ENCODE results near the gene COBL.

COBL gene

DNA sequence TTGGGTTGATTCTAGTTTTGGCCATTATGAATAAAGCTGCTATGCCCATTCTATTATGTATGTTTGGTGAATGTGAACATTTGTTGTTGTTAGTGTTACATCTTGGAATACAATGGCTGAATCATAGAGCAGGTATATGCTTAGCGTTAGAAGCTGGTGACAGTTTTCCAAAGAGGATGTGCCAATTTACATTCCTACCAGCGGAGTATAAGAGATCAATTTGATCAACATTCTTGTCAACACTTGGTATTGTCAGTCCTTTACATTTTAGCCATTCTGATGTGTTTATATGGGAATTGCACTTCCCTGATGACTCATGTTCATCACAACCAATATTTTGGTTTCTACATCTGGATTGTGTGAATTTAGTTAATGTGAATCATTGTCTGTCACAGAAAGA, 37.8 kb upstream of the COBL start:
- TF ChIP-seq, protein P1, sequence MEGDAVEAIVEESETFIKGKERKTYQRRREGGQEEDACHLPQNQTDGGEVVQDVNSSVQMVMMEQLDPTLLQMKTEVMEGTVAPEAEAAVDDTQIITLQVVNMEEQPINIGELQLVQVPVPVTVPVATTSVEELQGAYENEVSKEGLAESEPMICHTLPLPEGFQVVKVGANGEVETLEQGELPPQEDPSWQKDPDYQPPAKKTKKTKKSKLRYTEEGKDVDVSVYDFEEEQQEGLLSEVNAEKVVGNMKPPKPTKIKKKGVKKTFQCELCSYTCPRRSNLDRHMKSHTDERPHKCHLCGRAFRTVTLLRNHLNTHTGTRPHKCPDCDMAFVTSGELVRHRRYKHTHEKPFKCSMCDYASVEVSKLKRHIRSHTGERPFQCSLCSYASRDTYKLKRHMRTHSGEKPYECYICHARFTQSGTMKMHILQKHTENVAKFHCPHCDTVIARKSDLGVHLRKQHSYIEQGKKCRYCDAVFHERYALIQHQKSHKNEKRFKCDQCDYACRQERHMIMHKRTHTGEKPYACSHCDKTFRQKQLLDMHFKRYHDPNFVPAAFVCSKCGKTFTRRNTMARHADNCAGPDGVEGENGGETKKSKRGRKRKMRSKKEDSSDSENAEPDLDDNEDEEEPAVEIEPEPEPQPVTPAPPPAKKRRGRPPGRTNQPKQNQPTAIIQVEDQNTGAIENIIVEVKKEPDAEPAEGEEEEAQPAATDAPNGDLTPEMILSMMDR (IDR thresholded peaks at IDR 0.05; ENCODE audit: low read depth, low read length, missing control alignments): no peak
- no peak overlapping the region for H3K4me3 ChIP-seq (ENCODE audit: low read depth, low read length)

DNA sequence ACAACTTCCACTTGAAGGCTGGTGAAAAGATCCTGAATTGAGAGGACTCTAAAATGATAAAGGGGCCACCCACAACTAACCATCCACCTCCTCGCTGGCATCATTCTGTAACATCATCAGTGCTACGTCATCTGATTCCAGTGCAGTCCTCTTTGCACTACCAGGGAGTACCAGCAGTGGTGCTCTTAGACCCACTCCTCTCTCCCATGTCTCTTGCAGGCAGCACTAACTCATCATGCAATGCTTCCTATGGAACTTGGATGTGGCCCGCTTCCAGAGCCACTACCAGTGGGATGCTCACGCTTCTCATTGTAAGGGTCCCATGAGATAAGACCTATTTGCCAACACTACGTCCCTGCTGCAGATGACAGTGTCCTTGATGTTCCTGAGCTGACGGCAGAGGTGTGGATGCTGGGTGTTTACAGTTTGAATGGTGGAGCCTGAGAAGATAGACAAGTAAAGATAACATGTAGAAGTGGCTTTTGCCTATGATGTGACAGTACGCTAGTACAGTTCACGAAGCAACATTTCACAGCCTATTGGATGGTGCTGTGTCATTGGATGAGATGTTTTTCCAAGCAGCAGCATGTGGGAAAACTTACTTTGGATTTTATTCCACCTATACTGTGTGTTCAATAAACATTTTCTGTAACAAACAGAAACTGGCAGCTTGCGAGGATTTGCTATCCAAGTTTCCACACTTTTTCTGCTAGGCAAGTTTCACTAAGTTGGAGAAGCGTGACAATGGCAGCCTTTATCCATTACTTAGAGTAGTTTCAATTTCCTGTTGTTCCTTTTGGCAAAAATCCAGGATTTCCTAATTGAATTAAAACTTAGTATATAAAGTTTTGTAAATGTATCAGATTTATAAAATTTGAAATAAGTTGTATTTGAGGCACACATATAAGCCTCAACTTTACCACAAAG, 35.8 kb upstream of the COBL start:
- TF ChIP-seq, protein P1 (IDR thresholded peaks at IDR 0.05; ENCODE audit: low read depth, low read length, missing control alignments): no peak
- no peak overlapping the region for H3K4me3 ChIP-seq (ENCODE audit: low read depth, low read length)
- in situ Hi-C loops (cut with HindIII; ENCODE audit: low sequenced_read_pairs): no loop called here

More for the DNA sequence above, 37.8 kb upstream of the COBL start:
- no peak for DNase-seq (ENCODE audit: low read depth)
- in situ Hi-C loops (cut with HindIII; ENCODE audit: low sequenced_read_pairs): no loop called here

DNA sequence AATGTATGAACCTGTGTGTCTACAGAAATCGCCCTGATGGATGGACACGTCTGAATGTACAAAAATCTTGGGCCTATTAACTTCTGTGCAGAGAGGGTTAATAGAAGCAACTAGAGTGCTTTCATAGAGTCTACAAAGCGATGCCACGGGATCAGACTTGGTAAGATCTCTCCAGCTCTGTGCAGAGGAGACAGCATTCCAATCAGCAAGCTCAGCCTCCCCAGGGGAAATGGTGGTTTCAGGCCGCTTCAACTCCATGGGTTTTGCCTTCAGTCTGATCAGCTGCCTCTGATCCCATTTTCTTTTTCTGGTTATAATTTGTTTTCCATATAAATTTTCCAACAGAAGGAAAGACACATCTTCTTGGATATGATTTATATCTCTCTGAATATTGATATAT, 35.1 kb upstream of the COBL start:
- DNase-seq (ENCODE audit: low read depth): no peak
- in situ Hi-C loops (cut with HindIII; ENCODE audit: low sequenced_read_pairs): no loop called here

More for the DNA sequence above, 35.8 kb upstream of the COBL start:
- no peak for DNase-seq (ENCODE audit: low read depth)

DNA sequence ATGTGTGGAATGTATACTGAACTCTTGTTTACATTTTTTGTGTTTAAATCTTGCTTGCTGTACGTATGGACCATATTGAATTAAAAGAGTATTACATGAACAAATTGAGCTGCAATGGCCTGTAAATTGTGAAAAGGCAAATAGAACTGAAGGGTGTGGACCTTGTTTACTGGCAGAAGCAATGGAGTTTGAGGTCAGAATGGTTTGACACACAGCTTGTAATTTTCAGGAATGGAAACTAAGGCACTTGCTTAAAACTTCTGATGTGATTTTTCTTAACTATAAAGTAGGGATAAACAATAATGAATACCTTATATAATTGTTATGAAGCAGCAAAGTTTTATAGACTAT, 33.9 kb upstream of the COBL start:
- in situ Hi-C loops (cut with HindIII; ENCODE audit: low sequenced_read_pairs): no loop called here
- TF ChIP-seq, protein P1 (IDR thresholded peaks at IDR 0.05; ENCODE audit: low read depth, low read length, missing control alignments): no peak

More for the DNA sequence above, 35.1 kb upstream of the COBL start:
- TF ChIP-seq, protein P1 (IDR thresholded peaks at IDR 0.05; ENCODE audit: low read depth, low read length, missing control alignments): no peak
- no peak overlapping the region for H3K4me3 ChIP-seq (ENCODE audit: low read depth, low read length)

DNA sequence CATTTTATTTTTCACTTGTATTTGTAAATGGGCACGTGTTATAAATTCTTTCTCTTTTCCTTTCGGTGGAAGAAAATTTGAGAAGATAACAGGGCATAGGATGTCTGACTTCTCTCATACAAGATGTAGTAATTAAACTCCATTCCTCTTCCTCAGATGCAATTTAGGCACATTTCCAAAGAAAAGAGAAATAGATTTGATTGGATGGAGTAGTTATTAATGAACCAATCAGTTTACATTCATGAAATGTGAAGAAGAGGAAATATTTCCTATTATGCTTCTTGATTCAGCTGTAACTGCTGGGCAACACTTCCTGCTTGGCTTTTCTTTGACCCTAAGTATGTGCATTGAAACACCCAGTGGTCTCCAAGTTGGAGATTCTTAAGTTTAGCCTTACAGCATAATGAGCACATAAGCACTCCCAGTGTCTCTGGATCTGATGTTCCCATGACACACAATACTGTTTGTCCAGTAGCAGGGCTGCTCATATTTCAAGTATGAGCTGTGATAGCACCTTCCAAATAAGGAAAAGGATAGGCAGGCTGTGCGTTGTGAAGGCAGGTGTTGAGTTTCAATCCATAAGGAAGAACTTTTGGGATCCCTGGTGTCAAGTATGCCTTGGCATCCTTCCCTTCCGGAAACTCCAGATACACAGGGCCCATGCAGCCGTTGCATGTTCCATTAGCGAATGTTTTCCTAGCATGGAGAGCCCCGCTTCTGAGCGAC, 33.4 kb upstream of the COBL start:
- in situ Hi-C loops (cut with HindIII; ENCODE audit: low sequenced_read_pairs): no loop called here
- no peak for DNase-seq (ENCODE audit: low read depth)
- TF ChIP-seq, protein P1 (IDR thresholded peaks at IDR 0.05; ENCODE audit: low read depth, low read length, missing control alignments): no peak

More for the DNA sequence above, 33.9 kb upstream of the COBL start:
- no peak for DNase-seq (ENCODE audit: low read depth)
- H3K4me3 ChIP-seq (ENCODE audit: low read depth, low read length): no peak overlapping the region

DNA sequence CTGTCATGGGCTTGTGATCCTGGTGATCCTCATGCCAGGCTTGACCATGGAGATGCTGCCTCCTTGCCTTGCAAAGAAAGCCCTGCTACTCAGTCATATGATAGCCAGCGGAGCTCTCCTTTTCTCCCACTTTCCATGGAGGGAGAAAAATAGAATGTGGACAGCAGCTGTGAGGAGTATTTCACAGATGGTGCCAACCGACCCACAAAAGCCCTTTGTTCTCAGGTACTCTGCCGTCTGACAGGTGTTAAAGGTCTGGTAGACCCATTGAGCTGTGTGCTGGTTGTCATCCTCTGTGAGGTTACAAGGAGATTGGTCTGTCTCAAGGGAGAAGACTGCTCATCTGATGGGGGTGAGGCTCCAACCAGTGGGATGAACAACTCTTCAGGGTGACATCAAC, 29.5 kb upstream of the COBL start:
- TF ChIP-seq, protein P1 (IDR thresholded peaks at IDR 0.05; ENCODE audit: low read depth, low read length, missing control alignments): no peak
- no peak for DNase-seq (ENCODE audit: low read depth)
- H3K4me3 ChIP-seq (ENCODE audit: low read depth, low read length): no peak overlapping the region
- in situ Hi-C loops (cut with HindIII; ENCODE audit: low sequenced_read_pairs): no loop called here

More for the DNA sequence above, 33.4 kb upstream of the COBL start:
- no peak overlapping the region for H3K4me3 ChIP-seq (ENCODE audit: low read depth, low read length)
